Erythroblast (primary cell): ENCODE data around the gene MYBPC3.

Source experiments
- GATA1 ChIP-seq: IDR thresholded peaks from 2 replicates; pipeline ENCODE4 v1.6.1; 2011; ENCODE audit warnings: low read depth, mild to moderate bottlenecking, control low read depth, low read length, moderate library complexity
- POLR2A ChIP-seq: IDR thresholded peaks from 2 replicates; pipeline ENCODE4 v1.6.1; 2011; ENCODE audit warnings: mild to moderate bottlenecking, low read length

DNA sequence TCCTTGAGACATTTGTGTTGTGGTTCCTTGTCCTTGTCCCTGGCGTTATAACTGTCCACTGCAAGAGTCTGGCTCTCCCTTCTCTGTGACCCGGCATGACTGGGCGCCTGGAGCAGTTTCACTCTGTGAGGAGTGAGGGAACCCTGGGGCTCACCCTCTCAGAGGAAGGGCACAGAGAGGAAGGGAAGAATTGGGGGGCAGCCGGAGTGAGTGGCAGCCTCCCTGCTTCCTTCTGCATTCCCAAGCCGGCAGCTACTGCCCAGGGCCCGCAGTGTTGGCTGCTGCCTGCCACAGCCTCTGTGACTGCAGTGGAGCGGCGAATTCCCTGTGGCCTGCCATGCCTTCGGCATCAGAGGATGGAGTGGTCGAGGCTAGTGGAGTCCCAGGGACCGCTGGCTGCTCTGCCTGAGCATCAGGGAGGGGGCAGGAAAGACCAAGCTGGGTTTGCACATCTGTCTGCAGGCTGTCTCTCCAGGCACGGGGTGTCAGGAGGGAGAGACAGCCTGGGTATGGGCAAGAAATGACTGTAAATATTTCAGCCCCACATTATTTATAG is 23.0 kb downstream of the MYBPC3 start:
- TF ChIP-seq POLR2A, result no peak
- TF ChIP-seq GATA1, result no peak
